IPS-11a (cell line): ENCODE results near the gene THSD4.

Source experiments
- H3K4me3 ChIP-seq: one replicate; pipeline ENCODE4 v1.5.1; 2013; ENCODE audit warnings: low read depth, low read length, control low read depth

THSD4 gene

GRCh38 chr15:71599418-71600151 is 484.3 kb downstream of the THSD4 start:
- no peak overlapping the region for H3K4me3 ChIP-seq

GRCh38 chr15:71600237-71600636 is 485.0 kb downstream of the THSD4 start:
- H3K4me3 ChIP-seq = no peak overlapping the region

- no peak overlapping the region for H3K4me3 ChIP-seq
Measured at GRCh38 chr15:71601038-71601834, 486.0 kb downstream of the THSD4 start.

GRCh38 chr15:71603379-71603778 is 488.1 kb downstream of the THSD4 start:
- no peak overlapping the region for H3K4me3 ChIP-seq

GRCh38 chr15:71607383-71607782 is 492.1 kb downstream of the THSD4 start:
- H3K4me3 ChIP-seq = no peak overlapping the region

- no peak overlapping the region for H3K4me3 ChIP-seq
Measured at GRCh38 chr15:71610728-71611552, 495.7 kb downstream of the THSD4 start.

- H3K4me3 ChIP-seq = no peak overlapping the region
Measured at GRCh38 chr15:71611553-71612396, 496.5 kb downstream of the THSD4 start.

- H3K4me3 ChIP-seq = no peak overlapping the region
Measured at GRCh38 chr15:71612397-71612722, 497.1 kb downstream of the THSD4 start.

- no peak overlapping the region for H3K4me3 ChIP-seq
Measured at GRCh38 chr15:71612869-71613268, 497.6 kb downstream of the THSD4 start.

- H3K4me3 ChIP-seq = no peak overlapping the region
Measured at GRCh38 chr15:71623111-71623510, 507.8 kb downstream of the THSD4 start.

- H3K4me3 ChIP-seq = no peak overlapping the region
Measured at GRCh38 chr15:71626596-71627088, 511.4 kb downstream of the THSD4 start.

- H3K4me3 ChIP-seq = no peak overlapping the region
Measured at GRCh38 chr15:71627188-71627587, 511.9 kb downstream of the THSD4 start.

GRCh38 chr15:71627604-71628003 is 512.3 kb downstream of the THSD4 start:
- H3K4me3 ChIP-seq = no peak overlapping the region

- no peak overlapping the region for H3K4me3 ChIP-seq
Measured at GRCh38 chr15:71628988-71629770, 513.9 kb downstream of the THSD4 start.

GRCh38 chr15:71629781-71630474 is 514.7 kb downstream of the THSD4 start:
- H3K4me3 ChIP-seq = no peak overlapping the region

- no peak overlapping the region for H3K4me3 ChIP-seq
Measured at GRCh38 chr15:71630475-71630809, 515.2 kb downstream of the THSD4 start.

- H3K4me3 ChIP-seq = no peak overlapping the region
Measured at GRCh38 chr15:71632576-71633195, 517.4 kb downstream of the THSD4 start.

GRCh38 chr15:71634820-71635560 is 519.7 kb downstream of the THSD4 start:
- H3K4me3 ChIP-seq = no peak overlapping the region
